Jurkat, Clone E6-1 (cell line): ENCODE results near the gene SEC14L1.
"Not testable (repeated sequence)": the region's sequence is repeated elsewhere in the genome, so short reads cannot be mapped to it uniquely, and the experiment has no call there.

Experiments
- DNase-seq: peaks from one replicate; pipeline ENCODE4 v3.0.0-alpha.2; 2011; ENCODE audit warnings: low read depth, low spot score
- H3K4me3 ChIP-seq: 2 replicates; pipeline ENCODE4 v1.5.1; 2011; ENCODE audit warnings: mild to moderate bottlenecking, low read length, control low read depth, moderate library complexity

SEC14L1 gene

GRCh38 chr17:77136420-77136767 is 4.4 kb upstream of the SEC14L1 start:
- DNase-seq: no peak
- no peak overlapping the region for H3K4me3 ChIP-seq

DNA sequence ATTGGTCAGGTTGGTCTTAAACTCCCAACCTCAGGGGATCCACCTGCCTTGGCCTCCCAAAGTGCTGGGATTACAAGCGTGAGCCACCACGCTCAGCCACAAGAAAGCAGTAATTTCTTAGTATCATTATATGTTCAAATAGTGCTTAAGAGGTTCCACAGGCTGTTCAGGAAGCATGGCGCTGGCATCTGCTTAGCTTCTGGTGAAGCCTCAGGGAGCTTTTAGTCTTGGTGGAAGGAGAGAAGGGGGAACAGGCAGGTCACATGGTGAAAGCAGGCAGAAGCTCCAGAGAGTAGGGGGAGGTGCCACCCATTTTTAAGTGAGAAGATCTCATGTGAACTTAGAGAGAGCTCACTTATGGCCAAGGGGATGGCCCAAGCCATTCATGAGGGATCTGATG is 3.7 kb upstream of the SEC14L1 start:
- H3K4me3 ChIP-seq: no peak overlapping the region

DNA sequence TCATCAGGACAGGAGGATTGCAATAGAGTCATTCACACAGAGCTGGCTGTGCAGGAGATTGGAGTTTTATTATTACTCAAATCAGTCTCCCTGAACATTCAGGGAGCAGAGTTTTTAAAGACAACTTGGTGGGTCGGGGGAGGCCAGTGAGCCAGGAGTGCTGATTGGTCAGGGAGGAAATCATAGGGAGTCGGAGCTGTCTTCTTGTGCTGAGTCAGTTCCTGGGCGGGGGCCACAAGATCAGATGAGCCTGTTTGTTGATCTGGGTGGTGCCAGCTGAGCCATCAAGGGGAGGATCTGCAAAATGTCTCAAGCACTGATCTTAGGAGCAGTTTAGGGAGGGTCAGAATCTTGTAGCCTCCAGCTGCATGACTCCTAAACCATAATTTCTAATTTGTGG is 2.9 kb upstream of the SEC14L1 start:
- not testable (repeated sequence) for DNase-seq, H3K4me3 ChIP-seq

More for the DNA sequence above, 3.7 kb upstream of the SEC14L1 start:
- no peak for DNase-seq

GRCh38 chr17:77140166-77140877 is 447 bp upstream of the SEC14L1 start:
- peak; percentile 93 for DNase-seq
- peak overlapping the region; percentile 64 for H3K4me3 ChIP-seq

DNA sequence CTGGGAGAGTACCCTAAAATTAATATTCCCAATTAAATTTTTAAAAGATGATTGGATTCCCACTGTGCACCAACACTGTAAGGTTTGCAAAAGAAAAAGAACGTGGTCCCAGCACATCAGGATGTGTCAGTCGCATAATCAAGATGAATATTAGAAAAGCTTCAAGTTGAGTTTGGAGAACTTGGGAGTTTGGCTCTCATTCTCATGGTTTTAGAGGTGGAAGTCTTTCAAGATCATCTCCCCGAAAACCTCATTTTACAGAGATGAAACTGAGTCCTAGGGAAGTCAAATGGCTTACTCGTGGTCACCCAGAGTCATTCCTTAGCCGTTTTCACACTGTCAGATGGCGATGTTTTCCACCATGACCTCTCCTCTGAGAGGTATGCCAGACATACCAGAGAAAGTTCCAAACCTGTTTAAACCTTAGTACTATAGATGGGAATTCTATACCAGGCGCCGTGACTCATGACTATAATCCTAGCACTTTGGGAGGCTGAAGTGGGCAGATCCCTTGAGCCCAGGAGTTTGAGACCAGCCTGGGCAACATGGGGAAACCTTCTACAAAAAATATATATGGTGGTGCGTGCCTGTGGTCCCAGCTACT is 1.2 kb downstream of the SEC14L1 start:
- peak overlapping the region; percentile 56 for H3K4me3 ChIP-seq
- no peak for DNase-seq

DNA sequence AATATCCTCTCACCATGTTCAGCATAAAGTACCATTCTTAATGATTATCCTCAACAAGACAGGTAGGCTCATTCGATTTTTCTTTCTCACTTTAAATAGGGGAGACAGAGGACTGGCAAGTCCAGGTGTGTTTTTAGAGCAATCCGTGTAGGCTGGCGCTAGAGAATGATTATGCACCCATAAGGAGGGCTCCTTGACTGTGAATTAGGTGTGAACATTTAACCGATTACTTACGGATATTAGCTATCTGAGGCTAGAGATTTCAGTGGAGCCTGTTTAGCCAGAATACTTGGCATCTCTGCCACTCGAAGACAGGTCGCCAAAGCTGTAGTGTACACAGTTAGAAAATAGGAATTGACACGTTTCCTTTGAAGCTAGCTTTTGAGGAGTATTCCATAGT is 1.9 kb downstream of the SEC14L1 start:
- no peak overlapping the region for H3K4me3 ChIP-seq
- DNase-seq: no peak

- no peak for DNase-seq
- no peak overlapping the region for H3K4me3 ChIP-seq
Measured at GRCh38 chr17:77143306-77143705, 2.5 kb downstream of the SEC14L1 start.

DNA sequence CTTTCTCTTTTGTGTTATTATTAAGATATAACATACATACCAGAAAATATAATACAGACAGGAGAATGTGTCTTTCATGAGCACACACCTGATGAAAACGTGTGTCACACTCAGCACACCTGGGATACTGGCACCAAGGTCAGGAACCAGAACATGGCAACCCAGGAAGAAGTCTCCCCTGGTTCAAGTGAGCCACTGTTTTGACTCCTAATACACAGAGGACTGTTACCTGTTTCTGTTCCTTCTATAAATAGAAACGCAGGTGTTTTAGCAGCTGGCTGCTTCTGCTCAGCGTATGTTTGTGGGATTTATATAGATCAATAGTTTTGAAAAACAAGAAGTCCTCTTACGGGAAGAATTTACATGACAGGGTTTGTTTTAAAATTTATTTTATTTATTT is 3.5 kb downstream of the SEC14L1 start:
- DNase-seq: no peak
- H3K4me3 ChIP-seq: no peak overlapping the region

- no peak overlapping the region for H3K4me3 ChIP-seq
- DNase-seq: no peak
Measured at GRCh38 chr17:77145224-77145611, 4.4 kb downstream of the SEC14L1 start.

- no peak for DNase-seq
- no peak overlapping the region for H3K4me3 ChIP-seq
Measured at GRCh38 chr17:77145612-77146245, 5.0 kb downstream of the SEC14L1 start.

GRCh38 chr17:77146246-77146632 is 5.5 kb downstream of the SEC14L1 start:
- H3K4me3 ChIP-seq: no peak overlapping the region
- DNase-seq: no peak

DNA sequence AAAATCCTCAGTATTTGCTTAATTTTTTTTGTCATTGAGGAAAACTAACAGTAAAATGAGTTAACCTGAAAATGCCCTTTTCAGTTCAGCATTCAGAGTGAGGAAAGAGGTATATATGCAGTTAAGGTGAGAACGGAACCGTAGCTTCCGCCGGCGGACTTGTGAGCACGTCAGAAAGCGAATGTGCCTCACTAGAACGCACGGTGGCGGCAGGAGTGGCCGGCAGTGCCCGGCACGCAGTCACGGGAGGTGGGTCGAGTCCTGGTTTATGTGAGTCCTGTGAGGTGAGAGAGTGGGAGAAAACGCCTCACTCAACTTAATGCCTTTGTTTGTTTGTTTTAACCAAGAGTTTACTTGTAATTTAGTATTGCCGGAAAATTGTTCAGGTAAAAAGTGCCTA is 6.1 kb downstream of the SEC14L1 start:
- H3K4me3 ChIP-seq: no peak overlapping the region
- no peak for DNase-seq

GRCh38 chr17:77147357-77147801 is 6.6 kb downstream of the SEC14L1 start:
- H3K4me3 ChIP-seq: no peak overlapping the region
- DNase-seq: no peak

DNA sequence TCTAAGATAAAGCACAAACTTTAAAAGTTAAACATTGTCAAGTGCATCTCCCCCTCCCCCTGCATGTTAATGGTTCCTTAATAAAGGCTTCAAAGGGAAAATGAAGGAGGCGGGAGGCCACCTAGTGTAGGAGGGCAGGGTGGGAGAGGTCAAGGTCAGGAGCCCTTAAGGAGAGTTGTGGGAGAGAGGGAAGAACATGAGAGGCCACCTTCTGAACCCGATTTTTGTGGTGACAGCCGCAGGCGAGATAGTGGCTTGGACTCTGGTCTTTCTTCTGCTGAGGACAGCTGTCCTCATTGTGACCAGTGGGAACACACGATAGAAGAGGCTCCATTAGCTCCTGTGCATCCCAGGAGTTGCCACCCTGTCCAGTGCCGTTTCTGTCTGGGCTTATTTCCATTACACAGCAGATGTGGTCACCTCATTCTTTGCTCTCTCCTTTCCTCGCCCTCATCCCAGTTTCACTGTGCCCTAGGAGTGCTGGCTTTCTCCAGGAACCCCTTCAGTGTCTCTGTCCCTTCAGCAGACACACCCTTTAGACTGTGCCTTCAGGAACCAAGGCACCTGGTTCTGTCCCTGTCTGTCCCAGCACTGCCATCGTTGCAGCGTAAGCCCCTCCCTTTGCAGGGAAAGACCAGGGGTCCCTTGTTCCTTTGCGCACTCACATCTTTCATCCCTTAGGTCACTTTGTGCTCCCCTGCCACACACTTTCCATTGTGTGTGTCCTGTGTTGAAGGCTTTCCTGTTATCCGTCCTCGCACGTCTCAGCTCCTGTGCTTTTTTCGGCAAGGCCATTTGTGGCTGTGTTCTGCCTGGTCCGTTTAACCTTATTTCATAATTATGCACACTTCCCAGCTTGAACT is 7.5 kb downstream of the SEC14L1 start:
- no peak overlapping the region for H3K4me3 ChIP-seq
- no peak for DNase-seq

GRCh38 chr17:77148940-77149510 is 8.3 kb downstream of the SEC14L1 start:
- no peak for DNase-seq
- H3K4me3 ChIP-seq: no peak overlapping the region

GRCh38 chr17:77150196-77150595 is 9.4 kb downstream of the SEC14L1 start:
- DNase-seq: no peak
- H3K4me3 ChIP-seq: no peak overlapping the region

DNA sequence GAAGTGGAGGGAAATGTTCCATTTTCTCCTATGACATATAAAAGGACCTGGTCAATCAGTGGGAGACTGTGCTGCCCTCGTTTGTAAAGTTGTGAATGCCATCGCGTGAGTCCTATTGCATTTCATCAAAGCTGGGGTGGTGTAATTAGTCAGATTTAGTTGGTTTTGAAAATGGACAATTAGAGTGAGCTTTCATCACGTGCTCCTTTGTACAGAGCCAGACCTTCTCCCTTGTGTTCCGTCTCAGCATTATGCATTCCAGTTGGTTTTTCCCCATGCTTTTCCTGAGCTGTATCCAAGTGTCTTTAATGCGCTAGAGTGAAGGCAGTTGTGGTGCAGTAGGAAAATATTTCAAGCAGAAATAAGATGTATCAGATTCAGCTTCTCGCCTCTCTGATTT is 10.4 kb downstream of the SEC14L1 start:
- no peak for DNase-seq
- H3K4me3 ChIP-seq: no peak overlapping the region

- not testable (repeated sequence) for H3K4me3 ChIP-seq, DNase-seq
Measured at GRCh38 chr17:77152056-77152455, 11.3 kb downstream of the SEC14L1 start.

DNA sequence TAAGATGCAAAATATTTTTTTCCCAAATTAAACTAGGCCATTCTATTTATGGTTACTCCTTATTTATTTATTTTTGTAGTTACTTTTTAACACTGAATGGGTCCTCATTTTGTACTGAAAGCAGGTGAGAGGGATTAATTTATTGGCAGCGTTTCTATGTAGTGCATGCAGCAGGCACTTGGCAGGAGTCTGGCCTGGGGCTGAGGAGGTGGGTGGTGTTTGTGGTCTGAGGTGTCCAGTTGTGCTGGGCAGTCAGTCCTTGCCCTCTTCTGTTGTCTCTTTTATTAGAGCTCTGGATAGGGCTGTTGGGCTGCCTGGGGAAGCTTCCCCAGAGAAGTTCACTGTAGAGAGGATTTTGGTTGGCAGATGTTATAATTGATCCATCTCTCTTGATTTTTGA is 12.7 kb downstream of the SEC14L1 start:
- no peak for DNase-seq
- no peak overlapping the region for H3K4me3 ChIP-seq
